Prostate gland (tissue), 2 donors: ENCODE data around the gene EXO1.

Experiments
- CTCF ChIP-seq, 4 experiments: fragments of 200-600 bp in 2 of 4; fragments of 450-650 bp in 2 of 4; sonication (generic) in 2 of 4; IDR thresholded peaks; 1 replicate in 3 of 4; 2 replicates in 1 of 4; pipeline ENCODE4 v1.5.1; 2016 to 2019; ENCODE audit warnings: antibody characterized with exemption in 4 of 4, mild to moderate bottlenecking in 2 of 4, moderate library complexity in 2 of 4
- POLR2A ChIP-seq: fragments of 450-650 bp; IDR thresholded peaks from one replicate; pipeline ENCODE4 v1.6.1; 2016; ENCODE audit warnings: antibody characterized with exemption, mild to moderate bottlenecking
- POLR2AphosphoS5 ChIP-seq: sonication (generic); formaldehyde crosslinking; IDR thresholded peaks from one replicate; pipeline ENCODE4 v1.6.1; 2017; ENCODE audit warnings: antibody characterized with exemption

- TF ChIP-seq CTCF (IDR thresholded peaks at IDR 0.05) (no peak), POLR2A (no peak), POLR2AphosphoS5 (no peak)
Measured at GRCh38 chr1:241816008-241816407, 32.0 kb upstream of the EXO1 start.
